Dendritic cell treated with granulocyte-macrophage colony-stimulating factor and Interleukin-4, amounts not matched to agents 40 ng/mL and 50 ng/mL, for 4 days (primary cell): ENCODE measurements around the gene GMEB2.
"Not testable (repeated sequence)": the region's sequence is repeated elsewhere in the genome, so short reads cannot be mapped to it uniquely, and the experiment has no call there.

Experiments used
- H3K27ac Mint-ChIP-seq: one replicate; pipeline ENCODE4 v1.8.0; 2022; ENCODE audit warnings: mild to moderate bottlenecking, mixed read lengths
- H3K27me3 Mint-ChIP-seq: one replicate; pipeline ENCODE4 v1.8.0; 2022; ENCODE audit warnings: mild to moderate bottlenecking, mixed read lengths
- H3K36me3 Mint-ChIP-seq: one replicate; pipeline ENCODE4 v1.8.0; 2022; ENCODE audit warnings: low read depth, mixed read lengths
- H3K4me1 Mint-ChIP-seq: one replicate; pipeline ENCODE4 v1.8.0; 2022; ENCODE audit warnings: low read depth, mixed read lengths
- H3K4me3 Mint-ChIP-seq: one replicate; pipeline ENCODE4 v1.8.0; 2022; ENCODE audit warnings: mild to moderate bottlenecking, moderate library complexity, mixed read lengths
- H3K9me3 Mint-ChIP-seq: one replicate; pipeline ENCODE4 v1.8.0; 2022; ENCODE audit warnings: mixed read lengths
- intact Hi-C: fragments of 100-400 bp; cut with micrococcal nuclease; formaldehyde crosslinking; loops from one replicate; pipeline ENCODE4 v1.15.0; 2022

The GMEB2 gene

DNA sequence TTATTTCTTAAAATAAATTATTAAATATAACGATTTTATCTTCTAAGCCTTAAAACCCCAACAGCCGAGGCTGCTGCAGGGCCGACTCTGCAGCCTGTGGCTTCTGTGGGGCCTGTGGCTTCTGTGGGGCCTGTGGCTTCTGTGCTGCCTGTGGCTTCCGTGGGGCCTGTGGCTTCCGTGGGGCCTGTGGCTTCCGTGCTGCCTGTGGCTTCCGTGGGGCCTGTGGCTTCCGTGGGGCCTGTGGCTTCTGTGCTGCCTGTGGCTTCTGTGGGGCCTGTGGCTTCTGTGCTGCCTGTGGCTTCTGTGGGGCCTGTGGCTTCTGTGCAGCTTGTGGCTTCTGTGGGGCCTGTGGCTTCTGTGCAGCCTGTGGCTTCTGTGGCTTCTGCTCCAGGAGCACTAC is 25.2 kb downstream of the GMEB2 start:
- intact Hi-C loops, H3K4me3 Mint-ChIP-seq, H3K27me3 Mint-ChIP-seq, H3K27ac Mint-ChIP-seq, H3K9me3 Mint-ChIP-seq: not testable (repeated sequence)
- peaks cover 84% of the 10 kb centered on the region for H3K36me3 Mint-ChIP-seq
- peaks cover 12% of the 10 kb centered on the region for H3K4me1 Mint-ChIP-seq

DNA sequence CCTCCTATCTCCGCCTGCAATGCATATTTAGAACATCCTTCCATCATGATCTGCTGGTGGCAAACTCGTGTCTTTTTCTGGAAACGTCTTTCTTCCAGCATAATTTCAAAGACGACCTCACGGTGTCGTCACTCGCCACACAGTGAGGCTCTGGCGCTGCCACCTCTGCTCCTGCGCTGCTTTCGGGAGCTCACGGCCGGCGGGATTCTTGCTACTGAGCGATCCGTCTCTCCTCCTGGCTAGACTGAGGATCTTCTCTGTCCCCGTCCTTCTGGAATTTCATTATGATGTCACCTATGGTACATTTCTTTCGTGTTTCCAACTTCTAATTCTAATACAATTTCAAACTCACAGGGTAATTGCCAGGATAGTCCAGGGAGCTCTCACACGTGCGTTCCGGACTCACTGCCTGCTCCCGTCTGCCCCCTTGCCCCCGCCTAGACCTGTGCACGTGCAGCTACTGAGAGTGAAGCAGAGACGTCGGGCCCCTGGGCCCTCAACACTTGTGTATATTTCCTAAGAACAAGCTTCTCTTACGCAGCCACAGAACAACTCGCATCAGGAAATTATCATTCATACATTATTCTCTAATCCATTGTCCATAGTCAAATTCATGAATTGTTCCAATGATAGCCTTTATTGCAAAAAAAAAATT is 27.4 kb downstream of the GMEB2 start:
- no peaks in the 10 kb centered on the region for H3K9me3 Mint-ChIP-seq
- H3K27ac Mint-ChIP-seq = no peak overlapping the region
- peaks cover 100% of the 10 kb centered on the region for H3K36me3 Mint-ChIP-seq
- no peak overlapping the region for H3K4me3 Mint-ChIP-seq
- no peaks in the 10 kb centered on the region for H3K27me3 Mint-ChIP-seq
- intact Hi-C loops = no loop called here
- peaks cover 9% of the 10 kb centered on the region for H3K4me1 Mint-ChIP-seq

DNA sequence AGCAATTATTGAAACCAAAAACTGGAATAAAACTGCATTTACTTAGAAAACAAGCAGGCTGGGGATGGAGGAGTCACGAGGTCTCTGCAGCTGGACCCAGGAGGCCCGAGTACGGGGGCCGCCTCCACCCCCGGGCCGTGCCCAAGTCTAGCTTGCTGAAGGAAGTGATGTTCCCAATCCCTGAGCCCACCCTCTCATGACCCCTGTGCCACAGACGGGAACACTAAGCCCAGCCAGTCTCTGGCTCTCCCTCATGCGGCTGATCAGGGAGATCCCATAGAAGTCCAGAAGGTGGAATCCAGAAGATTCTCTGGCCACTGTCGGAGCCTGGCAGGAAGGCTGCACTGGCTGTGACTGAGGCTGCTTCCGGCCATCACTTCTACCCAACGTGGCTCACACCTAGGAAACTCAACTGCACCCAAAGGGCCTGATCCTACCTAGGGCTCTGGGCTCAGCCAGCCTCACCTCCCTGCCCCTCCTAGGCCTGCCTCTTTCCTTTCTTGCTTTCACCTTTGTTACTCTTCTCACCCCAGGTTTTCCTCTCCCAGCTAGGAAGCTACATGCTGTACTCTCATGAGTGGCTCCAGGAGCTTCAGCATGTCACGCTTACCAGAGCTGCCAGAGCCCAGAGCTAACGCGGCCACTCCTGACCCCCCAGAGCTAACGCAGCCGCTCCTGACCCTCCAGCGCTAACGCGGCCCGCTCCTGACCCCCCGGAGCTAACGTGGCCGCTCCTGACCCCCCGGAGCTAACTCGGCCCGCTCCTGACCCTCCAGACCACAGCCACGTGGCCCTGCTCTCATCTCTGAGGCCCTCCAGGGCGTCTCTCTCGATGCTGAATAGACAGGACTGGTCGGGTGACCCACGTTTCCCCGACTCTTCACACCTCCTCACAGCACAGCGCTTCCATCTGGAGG is 28.2 kb downstream of the GMEB2 start:
- Mint-ChIP-seq H3K36me3 (peaks cover 100% of the 10 kb centered on the region), H3K9me3 (no peaks in the 10 kb centered on the region), H3K27ac (no peak overlapping the region), H3K4me1 (peaks cover 9% of the 10 kb centered on the region), H3K4me3 (no peak overlapping the region), H3K27me3 (no peaks in the 10 kb centered on the region)
- intact Hi-C loops = no loop called here

DNA sequence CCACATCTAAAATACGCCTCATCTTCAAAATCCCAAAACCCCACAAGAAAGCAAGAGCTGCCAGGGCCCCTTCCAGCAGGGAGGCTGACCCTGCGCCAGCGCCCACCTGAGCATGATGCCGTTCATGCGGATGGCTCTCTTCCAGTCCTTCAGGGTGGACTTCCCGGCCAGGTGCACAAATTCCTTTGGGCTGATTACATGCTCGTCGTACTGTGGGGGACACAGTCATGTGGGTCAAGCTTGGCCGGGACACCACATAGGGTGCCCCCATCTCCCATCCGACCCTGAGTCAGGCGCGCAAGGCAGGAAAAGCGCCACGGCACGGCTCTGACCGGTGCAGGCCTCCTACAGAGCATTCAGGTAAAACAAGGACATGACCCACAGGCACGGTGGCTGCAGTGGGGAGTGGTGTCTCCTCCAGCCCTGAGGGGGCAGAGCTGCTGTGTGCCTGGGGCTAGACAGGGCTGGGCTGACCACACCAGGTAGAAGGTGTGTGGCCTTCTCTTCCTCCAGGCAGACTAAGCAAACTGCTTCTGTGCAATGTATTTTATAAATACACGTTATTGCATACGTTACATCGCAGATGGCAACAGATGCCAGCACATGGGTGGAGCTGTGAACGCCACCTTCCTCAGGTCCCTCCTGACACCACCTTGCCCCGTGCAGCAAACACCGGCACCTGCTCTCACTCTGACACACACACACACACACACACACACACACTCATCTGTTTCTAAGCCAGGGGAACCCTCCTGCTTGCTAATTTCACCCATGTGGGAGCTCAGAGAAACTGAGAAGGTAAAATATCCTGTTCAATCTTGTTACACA is 29.0 kb downstream of the GMEB2 start:
- peaks cover 6% of the 10 kb centered on the region for H3K4me1 Mint-ChIP-seq
- H3K27me3 Mint-ChIP-seq = no peaks in the 10 kb centered on the region
- H3K9me3 Mint-ChIP-seq = no peaks in the 10 kb centered on the region
- H3K36me3 Mint-ChIP-seq = peaks cover 100% of the 10 kb centered on the region
- intact Hi-C loops = no loop called here
- H3K27ac Mint-ChIP-seq = no peak overlapping the region
- no peak overlapping the region for H3K4me3 Mint-ChIP-seq

DNA sequence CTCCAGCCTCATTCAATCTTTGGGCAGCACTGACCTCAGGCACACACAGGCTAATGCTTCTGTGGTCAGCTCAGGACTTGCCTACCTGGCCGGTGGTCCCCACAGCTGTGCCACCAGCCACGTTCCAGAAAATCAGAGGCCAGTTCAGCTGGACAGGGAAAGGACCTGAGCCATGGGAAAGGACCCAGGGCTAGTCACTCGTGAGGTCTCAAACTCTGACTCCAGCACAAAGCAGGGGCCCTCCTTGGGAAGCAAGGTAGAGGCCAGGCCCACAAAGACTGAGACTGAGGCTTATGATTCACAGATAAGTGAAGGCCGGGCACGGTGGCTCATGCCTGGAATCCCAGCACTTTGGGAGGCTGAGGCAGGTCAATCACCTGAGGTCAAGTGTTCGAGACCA is 30.5 kb downstream of the GMEB2 start:
- no peaks in the 10 kb centered on the region for H3K9me3 Mint-ChIP-seq
- H3K27ac Mint-ChIP-seq = no peak overlapping the region
- no peaks in the 10 kb centered on the region for H3K27me3 Mint-ChIP-seq
- H3K36me3 Mint-ChIP-seq = peaks cover 100% of the 10 kb centered on the region
- no peaks in the 10 kb centered on the region for H3K4me1 Mint-ChIP-seq
- no peak overlapping the region for H3K4me3 Mint-ChIP-seq
- intact Hi-C loops = no loop called here

DNA sequence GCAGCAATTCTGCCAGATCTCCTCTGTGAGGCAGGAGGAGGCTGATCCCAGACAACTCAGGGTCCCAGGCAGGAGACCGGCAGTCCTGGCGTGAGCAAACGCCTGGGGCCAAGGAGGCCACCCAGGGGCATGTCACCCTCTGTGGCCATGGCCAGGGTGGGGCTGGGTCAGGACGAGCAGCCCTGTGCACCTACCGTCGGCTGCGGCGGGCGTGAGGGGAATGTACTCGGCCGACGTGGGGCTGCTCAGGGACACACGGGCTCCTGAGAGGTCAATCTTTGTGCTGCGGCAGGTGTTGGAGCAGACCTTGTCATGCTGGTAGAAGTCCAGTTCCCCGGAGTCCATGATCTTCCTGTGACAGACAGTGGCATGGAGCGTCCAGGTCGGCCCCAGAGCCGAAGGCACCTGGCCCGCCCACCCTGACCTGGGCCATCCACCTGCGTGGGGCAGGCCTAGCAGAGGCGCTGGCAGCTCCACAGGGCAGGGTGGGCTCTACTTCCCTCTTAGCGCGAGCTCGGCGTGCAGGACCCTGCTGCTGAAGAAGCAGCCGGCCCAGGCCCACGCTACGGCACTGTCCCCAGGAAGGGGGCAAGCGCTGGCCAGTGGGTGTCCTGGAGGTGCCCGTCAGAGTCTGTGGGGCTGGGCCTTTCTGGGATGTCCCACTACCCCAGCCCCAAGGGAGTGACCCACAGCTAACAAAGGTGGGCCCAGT is 31.3 kb downstream of the GMEB2 start:
- Mint-ChIP-seq H3K27me3 (no peaks in the 10 kb centered on the region), H3K9me3 (no peaks in the 10 kb centered on the region), H3K36me3 (peaks cover 100% of the 10 kb centered on the region), H3K4me1 (no peaks in the 10 kb centered on the region), H3K4me3 (no peak overlapping the region), H3K27ac (no peak overlapping the region)
- intact Hi-C loops = no loop called here

DNA sequence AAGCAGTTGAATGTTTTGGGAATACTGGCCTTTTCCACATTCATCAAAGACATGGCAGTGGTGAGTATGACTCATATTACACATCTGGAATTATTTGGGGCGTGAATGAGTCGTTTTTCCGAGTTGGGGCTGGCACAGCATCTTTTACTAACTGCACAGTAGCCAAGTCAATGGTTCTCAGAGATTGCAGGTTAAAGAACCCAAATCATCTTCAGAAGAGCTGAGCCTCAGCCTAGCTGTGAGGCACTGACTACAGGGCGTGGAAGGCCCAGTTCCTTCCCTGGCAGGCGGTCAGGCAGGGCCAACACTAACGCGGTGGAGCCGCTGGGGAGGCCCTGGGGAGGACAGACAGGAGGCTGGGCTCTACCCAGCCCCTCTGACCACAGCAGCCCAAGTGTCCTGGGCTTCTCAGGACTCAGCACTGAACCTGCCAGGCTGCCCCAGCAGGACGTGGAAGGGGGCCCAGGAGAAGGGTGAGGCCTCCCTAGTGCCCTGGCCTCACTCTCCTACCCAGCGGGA is 32.8 kb downstream of the GMEB2 start:
- intact Hi-C loops = no loop called here

DNA sequence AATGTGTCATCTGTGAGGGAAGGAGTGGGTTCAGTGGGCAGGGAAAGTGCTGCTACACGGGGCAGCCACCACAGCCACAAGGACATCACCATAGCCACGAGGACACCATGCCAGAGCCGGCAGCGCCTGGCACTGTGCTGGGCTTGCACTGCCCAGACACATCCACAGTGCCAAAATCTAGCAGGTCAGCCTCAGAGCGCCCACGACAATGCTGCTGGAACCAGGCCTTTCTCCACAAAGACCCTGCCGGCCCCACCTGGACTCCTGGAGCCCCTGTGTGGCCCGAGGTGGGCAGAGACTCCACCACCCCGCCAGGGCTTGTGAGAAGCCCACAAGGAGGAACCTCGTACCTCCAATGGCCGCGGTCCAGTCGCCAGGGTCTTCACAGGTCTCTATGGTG is 34.2 kb downstream of the GMEB2 start:
- Mint-ChIP-seq H3K27ac (no peak overlapping the region), H3K9me3 (no peaks in the 10 kb centered on the region), H3K4me3 (no peak overlapping the region), H3K27me3 (no peaks in the 10 kb centered on the region), H3K36me3 (peaks cover 95% of the 10 kb centered on the region), H3K4me1 (peaks cover 10% of the 10 kb centered on the region)
- intact Hi-C loops = no loop called here

More for the DNA sequence above, 32.8 kb downstream of the GMEB2 start:
- Mint-ChIP-seq H3K27me3 (no peaks in the 10 kb centered on the region), H3K4me1 (no peaks in the 10 kb centered on the region), H3K9me3 (no peaks in the 10 kb centered on the region), H3K36me3 (peaks cover 100% of the 10 kb centered on the region), H3K4me3 (no peak overlapping the region), H3K27ac (no peak overlapping the region)

DNA sequence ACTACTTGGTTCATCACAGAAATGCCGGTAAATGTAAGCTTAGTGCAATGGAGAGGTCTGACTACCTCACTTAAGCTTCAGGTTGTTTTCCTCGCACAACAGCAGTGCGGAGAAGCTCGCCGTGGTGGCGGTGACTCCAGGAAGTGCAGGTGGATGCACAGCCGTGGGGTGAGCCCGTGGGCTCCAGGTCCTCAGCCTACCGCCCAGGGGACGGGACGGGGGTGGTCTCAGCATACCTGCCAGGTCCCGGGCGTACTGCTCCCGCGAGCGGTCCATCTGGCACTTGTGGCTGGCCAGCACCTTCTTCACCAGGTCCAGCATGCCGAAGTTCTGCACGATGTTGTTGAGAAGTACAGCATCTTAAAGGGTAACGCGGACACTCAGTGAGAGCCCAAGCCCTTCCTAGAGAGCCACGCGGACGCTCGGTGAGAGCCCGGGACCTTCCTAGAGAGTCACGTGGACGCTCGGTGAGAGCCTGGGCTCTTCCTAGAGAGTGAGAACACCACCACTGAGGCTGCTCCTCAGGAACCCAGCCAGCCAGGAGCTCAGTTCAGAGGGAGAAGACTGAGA is 35.0 kb downstream of the GMEB2 start:
- H3K27ac Mint-ChIP-seq = no peak overlapping the region

DNA sequence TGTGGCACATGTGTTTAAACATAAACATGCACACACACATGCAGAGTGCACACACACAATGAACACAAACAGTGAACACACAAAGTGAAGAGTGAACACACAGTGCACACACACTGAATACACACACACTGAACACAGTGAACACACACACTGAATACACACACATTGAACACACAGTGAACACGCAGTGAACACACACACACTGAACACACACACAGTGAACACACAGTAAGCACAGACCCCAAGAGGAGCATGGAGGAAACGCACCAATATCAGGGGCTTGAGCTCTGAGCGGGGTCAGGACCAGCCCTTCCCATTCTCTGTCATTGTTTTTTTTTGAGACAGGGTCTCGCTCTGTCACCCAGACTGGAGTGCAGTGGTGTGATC is 35.8 kb downstream of the GMEB2 start:
- Mint-ChIP-seq H3K4me1 (peaks cover 18% of the 10 kb centered on the region), H3K9me3 (no peaks in the 10 kb centered on the region), H3K27me3 (peaks cover under 1% of the 10 kb centered on the region), H3K4me3 (no peak overlapping the region), H3K36me3 (peaks cover 91% of the 10 kb centered on the region), H3K27ac (no peak overlapping the region)
- intact Hi-C loops = no loop called here

More for the DNA sequence above, 35.0 kb downstream of the GMEB2 start:
- Mint-ChIP-seq H3K36me3 (peaks cover 95% of the 10 kb centered on the region), H3K4me3 (no peak overlapping the region), H3K4me1 (peaks cover 18% of the 10 kb centered on the region), H3K9me3 (no peaks in the 10 kb centered on the region), H3K27me3 (no peaks in the 10 kb centered on the region)
- intact Hi-C loops = no loop called here

DNA sequence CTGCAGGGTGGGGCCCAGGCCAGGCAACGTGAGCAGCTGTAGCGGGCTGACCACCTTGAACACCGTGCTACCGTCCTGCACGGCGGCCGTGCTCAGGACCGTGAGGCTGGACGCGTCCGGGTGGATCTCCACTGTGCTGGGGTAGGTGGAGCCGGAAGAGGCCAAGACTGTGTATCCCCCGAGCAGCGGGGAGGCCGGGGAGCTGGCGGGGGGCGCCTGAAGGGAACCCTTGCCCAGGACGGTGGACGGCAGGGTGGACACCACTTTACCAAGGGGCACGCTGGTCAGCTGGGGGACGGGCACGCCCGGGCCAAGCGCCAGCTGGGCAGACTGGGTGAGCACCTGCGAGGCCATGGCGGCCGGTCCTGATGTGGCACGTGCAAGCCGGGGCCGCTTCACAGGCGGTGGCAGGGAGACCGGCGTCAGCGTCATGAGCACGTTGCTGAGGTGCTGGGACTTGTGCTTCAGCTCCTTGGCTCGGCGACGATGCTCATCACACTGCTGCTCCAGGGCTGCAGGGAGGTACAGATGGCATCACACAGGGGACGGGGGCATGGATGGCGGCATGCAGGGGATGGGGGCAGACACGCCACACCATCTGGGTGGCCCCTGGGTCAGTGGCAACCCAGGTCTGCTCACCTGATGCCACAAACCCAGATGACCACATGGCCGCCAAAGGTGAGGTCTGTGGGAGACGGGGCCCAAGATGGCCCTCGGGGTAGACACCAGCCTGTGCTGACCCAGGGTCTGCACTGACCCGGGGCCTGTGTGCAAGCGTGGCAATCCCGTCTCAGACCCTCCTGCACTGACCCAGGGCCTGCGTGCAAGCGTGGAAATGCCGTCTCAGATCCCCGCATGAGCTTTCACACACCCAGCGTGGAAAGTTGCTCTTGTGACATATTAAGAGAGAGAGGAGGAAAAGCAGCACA is 36.4 kb downstream of the GMEB2 start:
- H3K9me3 Mint-ChIP-seq = no peaks in the 10 kb centered on the region
- peaks cover 90% of the 10 kb centered on the region for H3K36me3 Mint-ChIP-seq
- peaks cover 7% of the 10 kb centered on the region for H3K27me3 Mint-ChIP-seq
- intact Hi-C loops = no loop called here
- H3K4me3 Mint-ChIP-seq = no peak overlapping the region
- no peak overlapping the region for H3K27ac Mint-ChIP-seq
- peaks cover 18% of the 10 kb centered on the region for H3K4me1 Mint-ChIP-seq
